ENCODE measurements around the gene JMJD8.
"Not testable (repeated sequence)": the region's sequence is repeated elsewhere in the genome, so short reads cannot be mapped to it uniquely, and the experiment has no call there.

JMJD8 gene

DNA sequence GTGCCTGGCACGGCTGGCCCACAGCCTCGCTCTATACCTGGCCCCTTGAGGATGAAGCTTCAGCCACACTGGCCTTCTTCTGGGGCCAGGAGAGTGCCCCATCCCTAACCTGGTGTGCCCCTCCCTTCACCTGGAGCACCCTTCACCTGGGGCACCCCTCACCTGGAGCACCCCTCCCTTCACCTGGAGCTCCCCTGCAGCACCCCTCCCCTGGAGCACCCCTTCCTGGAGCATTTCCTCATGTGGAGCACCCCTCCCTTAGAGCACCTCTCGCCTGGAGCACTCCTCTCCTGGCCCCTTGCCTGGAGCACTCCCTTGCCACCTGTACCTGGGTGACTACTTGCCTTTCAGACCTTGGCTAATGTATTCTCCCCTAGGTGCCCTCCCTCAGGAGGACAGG lies 23.9 kb upstream of the JMJD8 start:
- DNase-seq: no peak

GRCh38 chr16:707062-707538 lies 23.0 kb upstream of the JMJD8 start:
- DNase-seq: no peak

DNA sequence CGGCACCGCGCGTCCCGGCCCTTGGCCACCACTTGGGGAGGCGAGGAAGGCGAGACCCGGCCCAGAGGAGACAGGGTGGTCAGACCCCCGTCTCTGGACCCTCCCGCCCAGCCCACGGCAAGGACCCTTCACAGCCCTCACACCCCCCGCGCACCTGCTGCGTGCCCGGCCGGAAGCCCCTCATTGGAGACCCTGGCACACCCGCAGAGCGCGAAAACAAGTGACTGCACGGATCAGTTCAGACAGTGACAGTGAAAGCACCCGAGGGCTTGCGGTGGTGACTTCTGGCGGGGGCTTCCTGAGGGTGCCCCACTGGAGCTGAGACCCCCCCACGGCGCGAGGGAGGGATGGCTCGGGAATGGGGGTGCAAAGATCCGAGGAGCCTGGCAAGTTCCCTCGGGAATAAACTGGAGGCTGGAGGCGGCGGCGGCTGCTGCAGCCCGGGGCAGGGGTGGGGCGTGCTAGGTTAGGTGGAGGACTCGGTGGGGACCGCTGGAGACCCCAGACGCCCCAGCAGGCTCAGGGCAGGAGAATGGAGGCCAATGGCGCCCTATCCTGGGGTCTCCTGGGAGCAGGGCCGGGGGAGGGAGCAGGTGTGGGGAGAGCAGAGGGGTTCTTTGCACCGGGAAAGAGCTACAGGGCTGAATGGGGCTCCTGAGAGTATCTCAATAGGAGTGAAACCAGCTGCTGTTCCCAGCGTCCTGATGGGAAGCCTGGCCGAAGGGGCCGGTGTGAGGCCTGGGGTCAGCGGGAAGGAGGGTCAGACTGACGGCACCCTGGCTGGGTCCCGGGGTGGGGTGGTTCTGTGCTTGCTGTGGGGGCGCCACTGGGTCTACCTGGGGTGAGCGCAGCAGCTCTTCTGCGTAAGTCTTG lies 22.3 kb upstream of the JMJD8 start:
- DNase-seq: no peak

DNA sequence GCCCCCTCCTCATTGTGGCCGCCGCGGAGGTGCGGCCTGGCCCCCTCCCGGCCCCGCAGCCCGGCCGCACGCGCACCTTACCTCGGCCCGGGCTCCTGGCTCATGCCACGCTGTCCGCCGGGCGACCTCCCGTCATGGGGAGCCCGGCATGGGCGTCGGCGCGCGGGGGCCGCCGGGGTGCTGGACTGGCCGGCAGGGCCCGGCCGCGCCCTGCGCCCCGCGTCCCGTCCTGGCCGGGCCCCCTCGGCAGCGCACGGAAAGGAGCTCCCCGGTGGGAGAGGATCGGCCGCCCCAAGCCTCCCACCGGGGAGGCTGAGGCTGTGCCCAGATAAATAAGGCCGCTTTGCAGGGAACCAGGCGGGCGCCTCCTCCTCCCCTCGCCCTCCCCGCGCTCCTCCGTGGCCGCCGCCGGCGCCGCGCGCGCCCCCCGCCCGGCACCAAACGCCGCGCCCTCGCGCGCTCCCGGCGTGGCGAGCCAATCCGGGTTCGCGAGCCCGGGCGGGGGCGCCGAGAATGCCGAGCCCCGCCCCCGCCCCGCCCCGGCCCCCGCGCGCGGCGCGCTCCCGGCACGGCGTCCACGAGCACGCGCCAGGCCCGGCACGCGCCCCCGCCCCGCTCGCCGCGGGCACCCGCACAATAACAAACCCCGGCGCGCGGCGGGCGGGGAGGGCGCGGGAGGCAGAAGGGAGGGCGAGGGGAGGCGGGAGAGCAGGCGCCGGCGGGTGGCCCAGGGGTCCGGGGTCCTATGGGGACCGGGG lies 21.5 kb upstream of the JMJD8 start, which contains the start of gene FBXL16:
Gene FBXL16, minus strand, starts transcription at position 371 of the 758 bp plus-strand sequence. CDS start 8,396 bp downstream, outside the sequence.
- DNase-seq: no peak

DNA sequence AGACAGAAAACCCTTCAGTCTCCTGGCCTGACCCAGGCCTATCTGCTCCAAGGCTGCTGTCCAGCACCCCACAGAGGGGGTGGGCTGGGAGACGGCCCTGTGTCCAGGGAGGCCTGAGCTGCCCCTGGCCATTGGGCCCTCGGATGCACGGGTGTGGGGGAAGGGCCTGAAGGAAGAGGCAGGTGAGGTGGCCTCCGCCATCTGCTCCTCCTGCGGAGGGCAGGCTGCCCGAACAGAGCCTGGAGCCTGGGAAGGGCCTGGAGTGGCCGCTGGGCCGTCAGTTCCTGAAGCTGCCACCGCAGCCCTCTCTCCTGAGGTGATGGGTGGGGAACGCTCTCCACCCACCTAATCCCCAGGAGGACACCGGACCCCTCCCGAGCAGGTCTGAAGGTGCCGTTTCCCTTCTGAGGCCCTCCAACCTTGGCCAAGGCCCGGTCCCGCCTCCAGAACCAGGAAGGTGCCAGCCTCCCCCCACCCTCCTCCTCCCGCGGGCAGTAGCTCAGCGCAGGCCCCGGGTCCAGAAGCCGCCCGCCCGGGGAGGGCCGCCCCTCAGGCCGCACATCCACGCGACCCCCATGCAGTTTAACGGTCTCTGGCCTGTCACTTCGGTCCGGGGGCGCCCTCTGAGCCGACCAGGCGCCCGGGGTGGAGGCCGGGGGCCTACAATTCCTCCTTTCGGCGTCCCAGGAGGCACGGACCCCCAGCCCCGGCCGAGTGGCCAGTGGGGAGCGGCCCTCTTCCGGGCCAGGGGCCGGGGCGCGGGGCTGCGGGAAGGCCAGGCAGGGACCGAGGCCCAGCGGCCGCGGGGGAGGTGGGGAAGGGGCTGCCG lies 20.6 kb upstream of the JMJD8 start:
- no peak for DNase-seq

- DNase-seq: no peak
Measured at GRCh38 chr16:704047-704446, 19.9 kb upstream of the JMJD8 start.

DNA sequence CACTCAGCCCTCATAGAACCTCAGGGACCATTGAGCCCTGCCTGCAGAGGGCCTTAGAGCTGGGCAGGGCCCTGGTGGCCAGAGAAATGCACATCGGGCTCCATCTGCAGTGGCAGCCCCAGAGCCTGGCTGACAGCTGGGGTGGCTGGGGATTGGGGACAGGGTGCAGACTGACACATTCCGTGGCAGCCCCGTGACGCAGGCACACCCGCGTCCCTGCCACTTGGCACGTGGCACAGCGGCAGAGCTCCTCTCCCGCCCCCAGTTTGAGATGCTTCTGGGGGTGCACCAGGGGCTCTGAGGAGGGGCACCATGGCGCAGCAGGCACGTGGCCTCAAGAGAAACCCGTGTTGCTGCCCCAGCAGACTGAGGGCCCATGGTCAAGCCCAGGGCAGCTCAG lies 19.3 kb upstream of the JMJD8 start:
- DNase-seq: no peak

DNA sequence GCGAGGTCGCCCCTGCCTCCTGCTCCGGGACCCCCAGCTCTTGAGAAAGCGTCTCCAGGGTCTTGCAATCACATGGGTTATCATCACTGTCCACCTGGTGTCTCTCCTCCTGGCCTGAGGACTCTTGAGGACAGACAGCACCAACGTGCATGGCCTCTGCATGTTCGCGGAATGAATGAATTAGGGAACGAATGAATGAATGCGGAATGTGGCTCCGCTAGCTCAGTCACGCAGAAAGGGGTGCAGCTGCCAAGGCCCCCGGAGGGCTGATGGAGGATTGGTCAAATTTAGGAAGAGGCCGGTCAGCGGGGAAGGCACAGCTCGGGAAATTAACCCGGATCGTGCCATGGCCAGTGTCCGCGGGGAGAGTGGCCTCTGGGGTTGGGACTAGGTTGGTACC lies 18.2 kb upstream of the JMJD8 start:
- DNase-seq: no peak

GRCh38 chr16:700684-701584 lies 16.8 kb upstream of the JMJD8 start:
- no peak for DNase-seq

- no peak for DNase-seq
Measured at GRCh38 chr16:698911-699671, 15.0 kb upstream of the JMJD8 start.

- DNase-seq: no peak
Measured at GRCh38 chr16:695355-696089, 11.4 kb upstream of the JMJD8 start.

DNA sequence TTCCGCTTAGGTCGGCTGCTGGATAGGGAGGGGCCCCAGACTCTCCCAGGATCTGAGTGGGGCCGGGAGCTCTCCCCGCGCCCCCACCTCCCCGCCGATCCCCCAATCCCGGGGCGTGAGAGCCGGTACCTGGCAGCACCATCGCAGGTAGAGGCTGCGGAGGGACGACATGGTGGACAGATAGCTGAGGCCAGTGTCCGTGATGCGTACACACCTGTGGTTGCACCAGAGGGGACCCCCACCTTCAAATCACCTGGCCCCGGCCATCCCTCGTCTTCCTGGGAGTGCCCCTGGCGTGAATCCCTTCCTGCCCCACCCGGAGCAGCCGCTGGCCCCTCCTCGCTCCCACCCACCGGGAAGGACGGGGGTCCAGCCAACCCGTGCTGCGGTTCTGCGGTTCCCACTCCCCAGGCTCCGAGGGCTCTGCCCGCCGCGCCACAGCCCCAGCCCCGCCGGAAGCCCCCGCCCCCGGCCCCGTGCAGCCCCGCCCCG lies 10.8 kb upstream of the JMJD8 start:
- no peak for DNase-seq

DNA sequence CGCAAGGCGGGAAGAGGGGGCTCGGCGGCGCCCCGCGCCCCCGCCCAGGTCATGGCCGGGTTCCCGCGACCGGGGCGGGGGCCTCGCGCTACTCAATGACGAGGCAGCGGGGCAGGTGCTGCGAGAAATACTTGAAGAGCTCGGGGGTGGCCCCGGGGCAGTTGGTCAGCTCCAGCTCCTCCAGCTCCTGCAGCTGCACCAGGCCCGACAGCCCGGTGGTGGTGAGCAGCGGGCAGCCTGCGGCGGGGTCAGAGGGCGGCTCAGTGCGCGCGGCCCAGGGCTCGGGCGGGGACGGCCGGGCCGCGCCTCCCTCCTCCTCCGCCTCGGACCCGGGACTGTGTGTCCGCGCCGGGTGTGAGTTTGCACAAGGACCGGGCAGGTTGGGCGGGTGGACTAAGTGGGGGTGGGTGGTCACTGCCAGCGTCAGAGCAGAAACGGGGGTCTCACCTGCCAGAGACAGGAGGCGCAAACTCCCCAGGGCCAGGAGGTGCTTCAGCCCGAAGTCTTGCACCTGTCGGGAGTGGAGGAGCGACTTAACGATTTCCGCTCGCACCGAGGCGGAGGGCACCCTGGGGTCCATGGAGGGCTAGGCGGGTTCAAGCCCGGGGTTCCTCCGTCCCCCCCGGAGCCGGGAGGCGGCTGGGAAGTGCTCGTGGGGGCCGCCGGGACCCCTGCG lies 10.2 kb upstream of the JMJD8 start:
- no peak for DNase-seq

DNA sequence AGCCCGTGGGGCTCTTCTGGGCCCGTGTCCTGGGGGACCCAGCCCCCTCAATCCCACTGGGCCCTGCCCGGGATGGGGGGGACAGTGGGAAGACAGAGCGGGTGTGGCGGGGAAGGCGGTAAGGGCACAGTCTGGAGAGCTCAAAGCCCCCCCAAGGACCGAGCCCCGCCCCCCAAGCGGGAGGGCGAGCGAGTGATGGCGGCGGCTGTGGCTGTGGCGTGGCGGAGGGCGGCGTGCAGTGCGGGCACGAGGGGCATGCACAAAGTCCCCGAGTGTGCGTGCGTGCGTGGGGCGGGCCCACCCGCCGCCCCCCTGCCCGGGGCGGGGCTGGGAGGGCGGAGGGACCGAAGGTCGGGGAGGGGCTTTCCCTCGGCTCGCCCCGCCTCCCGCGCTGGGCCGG lies 9.6 kb upstream of the JMJD8 start:
- DNase-seq: no peak

DNA sequence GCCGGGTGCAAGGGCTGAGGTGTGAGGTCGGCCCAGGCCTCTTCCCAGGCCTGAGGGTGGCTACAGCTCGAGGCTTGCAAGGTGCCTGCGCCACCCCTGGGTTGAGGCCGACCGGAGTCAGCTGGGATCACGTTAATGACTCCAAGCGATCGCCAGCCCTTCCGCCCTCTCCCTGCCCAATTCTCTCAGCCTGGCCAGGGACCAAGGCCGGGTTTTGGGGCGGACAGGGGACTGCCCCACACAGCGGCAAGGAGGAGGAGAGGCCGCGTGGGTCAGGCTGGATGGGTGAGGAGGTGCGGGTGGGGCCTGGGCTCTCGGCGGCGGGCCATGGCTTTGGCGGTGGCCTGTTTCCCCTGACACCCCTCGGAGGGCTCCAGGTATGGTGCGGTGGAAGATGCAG lies 9.2 kb upstream of the JMJD8 start:
- DNase-seq: no peak

DNA sequence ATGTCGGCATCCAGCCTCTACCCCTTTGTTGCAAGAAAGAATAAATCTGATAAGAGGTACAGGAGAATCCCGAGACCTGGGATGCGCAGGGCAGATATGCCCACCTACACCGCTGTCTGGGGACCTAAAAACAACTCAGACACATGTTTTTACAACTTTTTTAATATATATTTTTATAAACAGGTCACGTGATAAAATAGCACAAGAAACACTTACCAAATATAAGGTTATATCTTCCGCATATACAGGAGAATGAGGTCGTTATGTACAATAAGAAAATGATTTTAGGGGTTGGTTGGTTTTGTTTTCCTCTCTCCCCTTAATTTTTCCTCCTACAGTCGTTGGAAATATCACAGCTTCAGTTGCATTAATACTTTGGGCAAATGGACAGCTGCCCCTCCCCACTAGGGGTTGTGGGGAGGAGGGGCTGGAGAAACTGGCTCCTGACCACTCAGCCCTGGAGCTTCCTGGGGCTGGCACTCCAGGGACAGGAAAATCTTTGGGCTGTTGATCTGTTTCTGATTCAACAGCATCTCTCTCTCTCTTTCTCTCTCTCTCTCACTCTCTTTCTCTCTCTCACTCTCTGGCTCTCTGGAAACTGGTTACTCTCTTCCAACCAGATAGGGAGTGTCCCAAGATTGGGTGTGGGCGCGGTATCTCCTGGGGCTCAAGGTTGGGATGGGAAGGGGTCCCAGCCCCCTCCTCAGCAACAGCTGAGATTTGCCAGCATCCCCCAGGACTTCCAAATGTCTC lies 8.4 kb upstream of the JMJD8 start:
- DNase-seq: no peak

- DNase-seq: not testable (repeated sequence)
Measured at GRCh38 chr16:691242-691641, 7.1 kb upstream of the JMJD8 start.

DNA sequence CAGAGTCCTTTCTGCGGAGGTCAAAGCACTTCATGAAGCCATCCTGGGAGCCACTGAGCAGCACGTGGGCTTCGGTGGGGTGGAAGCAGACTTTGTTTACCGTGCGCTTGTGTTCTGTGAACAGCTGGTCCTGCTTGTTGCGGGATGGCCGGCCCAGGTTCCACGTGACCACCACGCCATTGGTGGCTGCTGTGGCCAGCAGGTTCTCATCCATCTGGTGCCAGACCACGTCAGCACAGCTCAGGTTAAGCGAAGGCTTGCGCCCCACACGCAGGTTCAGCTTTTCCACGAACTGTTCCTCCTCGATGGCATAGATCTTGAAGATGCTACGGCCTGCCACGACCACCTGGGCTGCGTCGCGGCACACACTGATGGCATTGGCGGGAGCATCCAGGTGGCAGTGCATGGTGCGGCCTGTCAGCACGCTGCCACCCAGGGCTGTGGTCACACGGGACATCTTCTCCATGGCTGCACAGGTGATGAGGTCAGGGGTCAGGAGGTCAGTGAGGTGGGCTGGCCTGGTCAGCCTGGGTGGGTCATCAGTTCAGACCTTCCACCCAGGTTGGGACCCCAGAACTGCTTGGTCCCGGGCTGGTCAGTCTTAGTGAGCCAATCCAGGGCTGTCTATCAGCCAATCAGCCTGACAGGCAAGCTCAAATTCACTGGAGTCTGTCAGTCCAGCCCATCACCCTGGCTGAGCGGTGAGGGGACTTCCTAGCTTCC lies 5.2 kb upstream of the JMJD8 start:
- no peak for DNase-seq
